ENCODE results near the gene TMEM198. TPM values are rescaled to one million over a fixed set of nuclear protein-coding genes. Genes with fewer than 3 reads are reported as not detected.

The TMEM198 gene
- total RNA-seq, 1 experiment from 2014 or later, result 1.1 TPM

DNA sequence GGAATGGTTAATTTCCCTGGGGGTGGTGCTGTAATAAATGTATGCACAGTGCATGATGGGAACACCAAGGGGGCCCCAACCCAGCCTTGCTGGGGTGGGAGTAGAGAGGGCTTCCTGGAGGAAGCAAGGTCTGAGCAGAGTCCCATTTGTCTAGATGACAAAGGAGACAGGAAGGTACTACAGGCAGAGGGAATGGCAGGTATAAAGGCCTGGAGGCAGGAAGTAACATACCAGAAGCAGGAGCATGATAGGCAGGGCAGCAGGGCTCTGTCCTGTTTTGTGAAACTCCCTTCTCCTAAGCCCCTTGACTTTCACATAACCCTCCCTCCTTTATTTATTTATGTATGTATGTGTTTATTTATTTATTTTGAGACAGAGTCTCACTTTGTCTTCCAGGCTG is 41.2 kb upstream of the TMEM198 start:
- no TSS peak for BruUV-seq (replicated peaks)
- POLR2A ChIA-PET (ENCODE audit: unreplicated experiment), result no interaction called here
- no peak overlapping the region for H3K9ac ChIP-seq (ENCODE audit: low read length)
- peaks cover 16% of the 10 kb centered on the region for H3K79me2 ChIP-seq (ENCODE audit: low read length)
- no peaks in the 10 kb centered on the region for H4K20me1 ChIP-seq (ENCODE audit: low read length)
- H3F3A ChIP-seq (ENCODE audit: low read length, unreplicated experiment), result no peaks in the 10 kb centered on the region
- H2AFZ ChIP-seq (ENCODE audit: low read length), result no peak overlapping the region
- H3K4me1 ChIP-seq (ENCODE audit: insufficient read depth, low read length), result peaks cover 16% of the 10 kb centered on the region
- CTCF ChIA-PET, result no interaction called here
- H3K9me2 ChIP-seq (replicated peaks; ENCODE audit: low read length), result no peaks in the 10 kb centered on the region
- H3K9me3 ChIP-seq (ENCODE audit: low read length), result no peaks in the 10 kb centered on the region
- H3K36me3 ChIP-seq (ENCODE audit: low read depth, low read length), result no peaks in the 10 kb centered on the region
- TF ChIP-seq, protein P1, sequence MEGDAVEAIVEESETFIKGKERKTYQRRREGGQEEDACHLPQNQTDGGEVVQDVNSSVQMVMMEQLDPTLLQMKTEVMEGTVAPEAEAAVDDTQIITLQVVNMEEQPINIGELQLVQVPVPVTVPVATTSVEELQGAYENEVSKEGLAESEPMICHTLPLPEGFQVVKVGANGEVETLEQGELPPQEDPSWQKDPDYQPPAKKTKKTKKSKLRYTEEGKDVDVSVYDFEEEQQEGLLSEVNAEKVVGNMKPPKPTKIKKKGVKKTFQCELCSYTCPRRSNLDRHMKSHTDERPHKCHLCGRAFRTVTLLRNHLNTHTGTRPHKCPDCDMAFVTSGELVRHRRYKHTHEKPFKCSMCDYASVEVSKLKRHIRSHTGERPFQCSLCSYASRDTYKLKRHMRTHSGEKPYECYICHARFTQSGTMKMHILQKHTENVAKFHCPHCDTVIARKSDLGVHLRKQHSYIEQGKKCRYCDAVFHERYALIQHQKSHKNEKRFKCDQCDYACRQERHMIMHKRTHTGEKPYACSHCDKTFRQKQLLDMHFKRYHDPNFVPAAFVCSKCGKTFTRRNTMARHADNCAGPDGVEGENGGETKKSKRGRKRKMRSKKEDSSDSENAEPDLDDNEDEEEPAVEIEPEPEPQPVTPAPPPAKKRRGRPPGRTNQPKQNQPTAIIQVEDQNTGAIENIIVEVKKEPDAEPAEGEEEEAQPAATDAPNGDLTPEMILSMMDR (conservative IDR thresholded peaks at IDR 0.05; ENCODE audit: low read depth, low read length), result no peak
- no peak for TF ChIP-seq EZH2 (IDR thresholded peaks at IDR 0.05; ENCODE audit: low read length, unreplicated experiment)
- TF ChIP-seq EZH2phosphoT487 (IDR thresholded peaks at IDR 0.05; ENCODE audit: borderline replicate concordance, low read length), result no peak
- H3K4me3 ChIP-seq (ENCODE audit: low read length), result no peak overlapping the region
- ATAC-seq, result no peak
- intact Hi-C loops (cut with micrococcal nuclease), result no loop called here
- no peaks in the 10 kb centered on the region for H3K27me3 ChIP-seq (ENCODE audit: low read length)
- no peak overlapping the region for H3K4me2 ChIP-seq (ENCODE audit: low read length)
- DNase-seq, result no peak
- no peak overlapping the region for H3K27ac ChIP-seq (ENCODE audit: low read length)

DNA sequence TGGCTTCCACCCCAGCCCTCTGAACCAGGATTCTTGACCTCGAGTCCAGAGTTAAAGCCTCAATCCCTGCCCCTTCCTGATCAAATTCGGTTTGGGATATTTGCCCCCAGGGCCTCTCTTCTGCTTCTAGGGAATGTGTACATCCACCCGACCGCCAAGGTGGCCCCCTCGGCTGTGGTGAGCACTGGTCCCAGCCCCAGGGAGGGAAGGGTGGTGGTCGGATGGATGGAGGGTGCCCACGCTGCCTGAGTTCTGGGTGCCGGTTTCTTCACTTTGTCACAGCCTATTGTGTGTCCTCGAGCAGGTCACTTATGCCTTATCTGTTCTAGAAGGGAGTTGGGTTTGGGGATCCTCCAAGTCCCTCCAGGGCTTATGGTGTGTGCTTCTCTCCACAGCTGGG is 38.2 kb upstream of the TMEM198 start:
- Histone ChIP-seq H3K27me3 (ENCODE audit: low read length) (peaks cover 5% of the 10 kb centered on the region; the same call in 1 of the 2 replicates), H3K4me3 (ENCODE audit: low read length) (no peak overlapping the region), H2AFZ (ENCODE audit: low read length) (no peak overlapping the region), H3F3A (ENCODE audit: low read length, unreplicated experiment) (no peaks in the 10 kb centered on the region), H3K79me2 (ENCODE audit: low read length) (no peaks in the 10 kb centered on the region), H3K36me3 (ENCODE audit: low read depth, low read length) (no peaks in the 10 kb centered on the region), H3K27ac (ENCODE audit: low read length) (no peak overlapping the region), H3K9ac (ENCODE audit: low read length) (no peak overlapping the region), H3K9me2 (replicated peaks; ENCODE audit: low read length) (no peaks in the 10 kb centered on the region), H3K4me1 (ENCODE audit: insufficient read depth, low read length) (no peaks in the 10 kb centered on the region; the same call in 1 of the 2 replicates), H3K9me3 (ENCODE audit: low read length) (no peaks in the 10 kb centered on the region), H3K4me2 (ENCODE audit: low read length) (no peak overlapping the region), H4K20me1 (ENCODE audit: low read length) (no peaks in the 10 kb centered on the region)
- intact Hi-C loops (cut with micrococcal nuclease), result no loop called here
- BruUV-seq (replicated peaks), result no TSS peak
- DNase-seq, result no peak
- ChIA-PET POLR2A (ENCODE audit: unreplicated experiment) (no interaction called here), CTCF (no interaction called here)
- TF ChIP-seq EZH2phosphoT487 (IDR thresholded peaks at IDR 0.05; ENCODE audit: borderline replicate concordance, low read length) (no peak), EZH2 (IDR thresholded peaks at IDR 0.05; ENCODE audit: low read length, unreplicated experiment) (no peak)
- TF ChIP-seq, protein P1 (conservative IDR thresholded peaks at IDR 0.05; ENCODE audit: low read depth, low read length), result no peak
- ATAC-seq, result no peak

DNA sequence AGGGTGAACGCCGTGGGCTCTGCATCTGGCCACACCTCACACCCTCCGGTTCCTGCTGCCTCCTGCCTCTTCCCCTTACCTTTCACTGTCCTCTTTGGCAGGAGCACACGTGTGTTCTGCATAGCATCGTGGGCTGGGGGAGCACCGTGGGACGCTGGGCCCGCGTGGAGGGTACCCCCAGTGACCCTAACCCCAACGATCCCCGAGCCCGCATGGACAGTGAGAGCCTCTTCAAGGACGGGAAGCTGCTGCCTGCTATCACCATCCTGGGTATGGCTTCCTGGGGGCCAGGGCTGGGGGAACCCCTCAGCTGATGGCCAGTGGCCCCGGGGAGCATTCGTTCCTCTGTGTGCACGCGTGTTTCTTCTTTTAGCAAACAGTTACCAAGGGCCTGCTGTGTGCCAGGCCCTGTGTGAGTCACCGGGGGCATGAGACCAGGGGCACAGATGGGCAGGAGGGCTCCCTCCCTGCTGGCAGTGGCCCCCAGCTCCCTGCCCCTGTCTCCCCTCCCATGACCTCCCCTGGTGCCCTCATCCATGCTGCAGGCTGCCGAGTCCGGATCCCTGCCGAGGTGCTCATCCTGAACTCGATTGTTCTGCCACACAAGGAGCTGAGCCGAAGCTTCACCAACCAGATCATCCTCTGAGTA is 37.6 kb upstream of the TMEM198 start:
- Histone ChIP-seq H4K20me1 (ENCODE audit: low read length) (no peaks in the 10 kb centered on the region), H3K79me2 (ENCODE audit: low read length) (no peaks in the 10 kb centered on the region), H3K4me3 (ENCODE audit: low read length) (no peak overlapping the region), H3K27ac (ENCODE audit: low read length) (no peak overlapping the region), H3K36me3 (ENCODE audit: low read depth, low read length) (no peaks in the 10 kb centered on the region), H3K4me2 (ENCODE audit: low read length) (no peak overlapping the region), H3K4me1 (ENCODE audit: insufficient read depth, low read length) (no peaks in the 10 kb centered on the region; the same call in 1 of the 2 replicates), H3K9me2 (replicated peaks; ENCODE audit: low read length) (no peaks in the 10 kb centered on the region), H3K9me3 (ENCODE audit: low read length) (no peaks in the 10 kb centered on the region), H3F3A (ENCODE audit: low read length, unreplicated experiment) (no peaks in the 10 kb centered on the region), H3K27me3 (ENCODE audit: low read length) (peaks cover 12% of the 10 kb centered on the region), H3K9ac (ENCODE audit: low read length) (no peak overlapping the region), H2AFZ (ENCODE audit: low read length) (no peak overlapping the region)
- ATAC-seq, result no peak
- ChIA-PET CTCF (no interaction called here), POLR2A (ENCODE audit: unreplicated experiment) (no interaction called here)
- TSS peak; percentile 6 for BruUV-seq (replicated peaks)
- DNase-seq, result no peak
- intact Hi-C loops (cut with micrococcal nuclease), result no loop called here
- TF ChIP-seq EZH2 (IDR thresholded peaks at IDR 0.05; ENCODE audit: low read length, unreplicated experiment) (no peak), EZH2phosphoT487 (IDR thresholded peaks at IDR 0.05; ENCODE audit: borderline replicate concordance, low read length) (no peak)
- TF ChIP-seq, protein P1 (conservative IDR thresholded peaks at IDR 0.05; ENCODE audit: low read depth, low read length), result no peak

Measured in PC-3 (cell line).